Stimulated activated CD8-positive, alpha-beta memory T cell treated with anti-CD3 and anti-CD28 coated beads, Interleukin-4, amount 100 ng/mL, for 24 hours (primary cell): ENCODE results near the gene IRS4.

Experiments used
- DNase-seq: peaks from one replicate; pipeline ENCODE4 v3.0.0-alpha.2; 2020; ENCODE audit warnings: low read depth

IRS4 gene

DNA sequence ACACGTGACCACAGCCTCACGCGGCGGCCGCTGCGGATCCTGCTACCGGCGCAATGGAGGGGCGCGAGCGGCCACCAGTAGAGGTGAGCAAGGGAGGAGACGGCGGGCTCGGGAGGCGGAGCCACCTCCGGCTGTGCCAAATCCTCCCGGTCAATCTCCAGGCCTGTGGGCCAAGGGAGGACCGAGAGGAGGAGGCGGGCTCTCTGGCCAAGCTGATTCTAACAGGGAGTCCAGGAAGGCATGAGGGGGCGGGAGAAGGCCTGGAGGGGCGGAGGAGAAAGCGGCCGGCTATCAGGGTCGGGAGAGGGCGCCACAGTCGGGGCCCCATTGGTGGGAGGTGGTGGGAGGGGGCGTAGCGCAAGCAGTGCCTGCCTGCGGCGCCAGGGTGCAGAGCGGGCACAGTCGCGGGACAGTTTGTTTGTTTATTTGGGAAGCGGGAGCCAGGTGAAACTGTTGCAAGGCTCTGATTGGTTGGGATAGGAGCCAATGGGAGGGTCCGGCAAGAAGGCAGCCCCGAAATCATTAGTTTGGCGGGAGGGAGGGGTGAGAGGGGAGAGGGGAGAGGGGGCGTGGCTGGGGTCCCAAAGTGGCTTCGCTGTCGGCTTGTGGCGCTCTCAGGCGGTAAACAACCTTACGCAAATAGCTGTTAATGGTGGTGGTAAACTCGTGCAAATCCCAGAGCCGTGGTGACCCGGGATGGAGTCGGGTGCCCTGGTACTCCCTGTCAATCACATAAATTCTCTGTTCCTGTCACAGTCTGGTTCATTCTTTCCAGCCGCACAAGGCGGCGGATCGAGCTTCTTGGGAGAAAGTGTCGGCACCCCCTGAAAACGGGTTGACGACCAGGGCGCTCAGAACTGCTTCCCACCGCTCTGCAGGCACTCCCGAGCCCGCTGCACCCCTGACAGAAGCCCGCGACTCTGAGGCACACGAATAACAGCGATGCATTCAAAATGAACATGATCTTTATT, at the start of gene IRS4:
Gene IRS4, minus strand, starts transcription at position 55 of the 971 bp plus-strand sequence.
- DNase-seq = no peak

DNA sequence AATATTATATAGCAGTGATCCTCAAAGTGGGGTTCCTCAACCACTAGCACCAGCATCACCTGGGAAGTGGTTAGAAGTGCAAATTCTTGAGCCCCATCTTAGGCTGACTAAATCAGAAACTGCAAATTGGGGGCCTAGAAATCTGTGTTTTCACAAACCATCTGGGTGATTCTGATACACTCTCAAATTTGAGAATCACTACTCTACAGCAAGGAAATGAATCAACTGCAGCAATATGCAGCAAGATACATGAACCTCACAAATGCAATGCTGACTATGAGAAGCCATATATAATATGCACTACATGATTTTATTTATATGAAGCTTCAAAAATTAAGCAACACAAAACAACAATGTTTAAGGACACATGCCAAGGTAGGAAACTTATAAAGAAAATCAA, 36.2 kb upstream of the IRS4 start:
- no peak for DNase-seq

DNA sequence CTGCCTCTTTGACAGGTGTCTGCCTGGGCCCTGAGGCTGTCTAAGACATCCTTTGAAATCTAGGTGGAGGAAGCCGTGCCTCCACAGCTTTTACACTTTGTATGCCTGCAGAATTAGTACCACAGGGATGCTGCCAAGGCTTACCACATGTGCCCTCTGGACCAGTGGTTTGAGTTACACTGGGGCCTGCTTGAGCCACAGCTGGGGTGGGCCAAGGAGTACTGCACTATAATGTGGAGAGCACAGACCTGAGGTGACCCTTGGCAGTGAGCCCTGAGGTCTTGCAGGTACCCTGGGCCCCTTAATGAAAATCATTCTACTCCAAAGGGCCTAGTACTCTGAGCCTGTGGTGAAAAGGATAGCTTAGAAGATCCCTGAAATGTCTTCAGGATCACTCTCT, 27.2 kb upstream of the IRS4 start:
- no peak for DNase-seq

DNA sequence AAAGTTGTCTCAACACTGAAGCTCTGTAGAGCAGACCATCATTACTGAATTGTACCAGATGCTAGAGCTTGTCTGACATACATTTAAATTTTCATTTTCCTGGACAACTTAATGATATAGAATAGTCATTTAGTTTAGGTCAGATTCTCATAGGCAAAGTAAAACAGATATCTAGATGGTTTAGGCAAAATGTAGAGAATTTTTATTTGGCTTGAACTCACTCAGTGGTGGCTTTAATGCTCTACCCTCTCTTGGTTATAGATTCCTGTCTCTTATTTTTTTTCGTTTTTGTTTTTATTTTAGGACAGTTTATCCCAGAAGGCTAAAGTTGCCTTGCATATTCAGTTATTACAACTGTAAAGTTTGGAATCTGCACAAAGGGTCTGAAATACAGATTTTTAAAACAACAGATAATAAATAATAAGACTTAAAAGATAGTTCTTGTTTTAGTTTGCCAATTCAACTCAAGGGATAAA, 4.0 kb upstream of the IRS4 start:
- DNase-seq = no peak

DNA sequence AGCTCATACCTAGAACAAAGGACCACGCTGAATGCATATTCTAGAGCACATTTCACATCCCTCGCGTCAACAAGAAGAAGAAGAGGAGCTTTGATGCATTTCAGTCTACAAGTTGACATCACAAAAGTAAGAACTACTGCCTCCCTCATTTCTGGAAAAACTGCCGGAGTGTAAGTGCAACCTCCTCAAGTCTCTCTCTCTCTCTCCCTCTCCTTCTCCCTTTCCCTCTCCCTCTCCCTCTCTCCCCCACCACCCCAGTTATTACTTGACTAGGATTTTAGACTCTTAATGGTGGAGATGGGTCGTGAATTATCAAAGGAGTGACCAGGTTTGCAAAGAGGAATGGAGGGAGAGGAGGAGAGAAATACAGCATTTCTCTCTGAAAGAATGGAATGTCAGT, 1.4 kb upstream of the IRS4 start:
- DNase-seq = no peak

DNA sequence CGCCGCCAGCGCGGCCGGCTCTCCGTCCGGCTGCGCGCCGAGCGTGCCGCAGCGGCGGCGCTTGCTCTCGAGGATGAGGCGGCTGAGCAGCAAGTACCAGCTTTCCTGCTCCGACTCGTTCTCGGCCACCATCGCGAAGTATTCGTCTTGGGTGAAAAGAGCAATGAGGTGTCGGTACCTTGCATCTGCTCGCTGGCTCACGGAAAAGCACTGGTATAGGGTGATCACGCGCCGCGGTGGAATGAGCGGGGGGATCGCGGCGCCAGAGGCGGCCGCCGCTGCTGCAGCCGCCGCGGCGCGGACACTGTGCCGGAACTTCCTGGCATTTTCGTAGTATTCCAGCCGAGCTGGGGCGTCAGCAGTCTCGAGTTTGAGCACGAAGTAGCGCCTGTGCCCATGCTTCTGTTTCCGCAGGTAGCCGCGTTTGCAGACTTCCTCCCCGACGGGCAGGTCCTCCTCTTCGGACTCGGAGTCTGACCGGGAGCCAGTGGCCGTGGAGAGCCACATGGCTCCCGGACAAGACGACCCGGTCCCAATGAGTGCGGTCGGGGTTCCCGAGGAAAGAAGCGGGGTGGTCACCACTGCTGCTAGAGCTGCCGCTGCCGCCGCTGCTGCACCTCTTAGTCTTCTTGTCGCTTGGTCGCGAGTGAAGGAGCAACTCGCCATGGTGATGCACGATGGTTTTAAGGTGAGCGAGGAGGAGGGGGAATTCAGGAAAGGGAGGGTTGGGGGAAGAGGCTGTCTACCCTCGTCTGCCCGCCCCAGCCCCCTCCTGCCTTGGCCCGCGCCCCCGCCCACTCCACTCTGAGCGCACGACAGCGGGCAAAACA, 469 bp downstream of the IRS4 start:
- no peak for DNase-seq

DNA sequence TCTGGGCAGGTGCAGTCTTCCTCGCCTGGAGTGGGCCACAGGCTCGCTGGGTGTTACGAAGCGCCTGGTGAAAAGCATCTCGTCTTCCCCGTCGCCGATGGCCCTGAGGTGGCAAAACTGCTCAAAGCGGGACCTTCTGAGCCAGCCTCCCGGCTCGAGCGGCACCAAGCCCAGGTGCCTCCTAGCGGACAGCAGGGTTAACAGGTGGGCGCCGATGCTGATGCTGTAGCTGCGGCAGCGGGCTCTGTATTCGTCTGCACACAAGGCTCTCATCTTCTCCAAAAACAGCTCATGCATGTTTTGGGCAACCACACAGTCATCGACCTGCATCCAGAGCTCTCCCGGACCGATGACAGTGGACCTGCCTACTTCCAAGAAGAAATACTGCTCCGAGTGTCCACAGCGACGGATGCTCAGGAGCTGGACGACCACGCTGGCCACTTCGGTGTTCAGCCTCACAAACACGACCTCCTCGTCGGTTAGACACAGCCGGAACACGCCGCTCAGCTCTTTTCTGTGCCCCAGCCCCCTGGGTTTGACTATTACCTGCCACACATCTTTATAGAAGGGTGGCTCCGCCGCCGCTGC, 1.2 kb downstream of the IRS4 start:
- no peak for DNase-seq

DNA sequence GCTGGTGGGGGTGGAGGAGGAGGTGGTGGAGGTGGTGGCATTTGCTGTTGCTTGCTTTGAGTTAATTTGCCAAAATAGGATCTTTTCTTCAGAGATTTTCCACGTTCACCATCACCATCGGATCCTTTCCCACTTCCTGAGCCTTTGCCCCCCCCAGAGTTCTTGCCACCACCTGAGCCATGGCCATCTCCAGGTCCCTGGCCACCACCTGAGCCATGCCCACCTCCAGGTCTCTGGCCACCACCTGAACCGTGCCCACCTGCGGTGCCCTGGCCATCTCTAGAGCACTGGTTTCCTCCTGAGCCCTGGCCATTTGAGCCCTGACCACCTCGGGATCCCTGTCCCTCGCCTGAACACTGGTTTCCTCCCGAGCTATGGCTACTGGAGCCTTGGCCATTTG, 1.9 kb downstream of the IRS4 start:
- no peak for DNase-seq

DNA sequence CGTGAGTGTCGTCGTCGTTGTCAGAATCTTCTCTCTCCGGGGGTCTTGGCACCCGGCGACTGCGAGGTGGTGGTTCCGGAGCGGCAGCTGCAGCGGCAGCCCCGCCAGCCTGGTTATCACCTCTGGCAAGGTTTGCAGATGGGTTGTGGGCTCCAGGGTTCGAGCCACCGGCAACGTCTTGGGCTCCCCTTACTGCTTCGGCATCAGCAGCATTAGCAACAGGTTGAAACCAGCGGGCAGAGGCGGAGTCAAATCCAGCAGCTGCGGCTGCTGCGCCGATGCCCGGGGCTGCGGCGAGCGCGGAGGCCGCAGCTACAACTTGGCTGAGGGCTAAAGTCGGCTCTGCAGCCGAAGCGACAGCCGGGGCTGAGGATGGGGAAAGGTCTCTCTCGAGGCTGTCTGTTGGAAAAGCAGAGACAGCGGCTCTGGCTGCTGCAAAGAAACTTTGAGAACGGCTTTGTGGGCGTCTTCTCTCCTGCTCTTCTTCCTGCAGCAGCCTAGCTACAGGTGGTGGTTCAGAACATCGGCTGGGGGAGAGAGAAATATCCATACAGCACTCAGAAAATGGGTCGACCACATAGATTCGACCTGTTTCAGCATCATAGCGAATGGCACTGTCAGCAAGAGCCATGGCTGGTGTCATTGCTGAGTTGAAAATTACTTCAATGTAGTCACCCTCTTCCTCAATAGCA, 3.6 kb downstream of the IRS4 start:
- no peak for DNase-seq

DNA sequence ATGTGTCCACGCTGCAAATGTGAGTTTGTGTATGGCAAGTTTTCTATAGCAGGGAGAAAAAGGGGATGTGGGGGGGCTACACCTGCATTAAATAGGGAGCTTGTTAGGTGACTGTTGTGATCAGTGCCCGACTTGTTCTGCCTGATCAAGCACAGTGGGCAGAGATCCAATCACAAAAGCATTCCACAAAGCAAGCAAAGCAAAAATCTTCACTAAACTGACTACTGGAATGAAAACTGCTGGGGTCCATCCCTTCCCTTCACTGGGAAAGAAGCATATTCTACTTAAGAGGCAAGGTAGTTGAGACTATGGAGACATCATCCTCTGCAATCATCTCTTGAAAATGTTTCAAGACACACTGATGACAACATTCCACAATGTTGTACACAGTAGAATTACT, 5.2 kb downstream of the IRS4 start:
- DNase-seq = no peak

DNA sequence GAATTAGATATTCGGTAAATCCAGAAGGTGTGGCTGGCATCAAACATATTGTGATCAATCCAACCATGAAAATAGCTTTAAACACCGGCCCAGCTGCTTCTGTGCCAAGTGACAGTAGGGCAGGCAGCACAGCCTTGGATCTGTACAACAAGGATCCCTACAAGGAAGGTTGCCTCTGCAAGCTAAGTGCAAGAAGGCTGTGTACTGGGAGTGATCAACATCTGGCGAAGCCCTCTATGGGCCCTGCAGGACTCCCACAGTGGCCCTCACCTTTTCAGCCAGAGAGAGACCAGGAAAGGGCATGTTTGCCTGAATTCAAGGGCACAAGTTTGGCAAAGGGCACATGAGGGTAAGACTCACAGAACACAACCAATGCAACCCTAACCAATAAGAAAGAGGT, 9.6 kb downstream of the IRS4 start:
- no peak for DNase-seq

DNA sequence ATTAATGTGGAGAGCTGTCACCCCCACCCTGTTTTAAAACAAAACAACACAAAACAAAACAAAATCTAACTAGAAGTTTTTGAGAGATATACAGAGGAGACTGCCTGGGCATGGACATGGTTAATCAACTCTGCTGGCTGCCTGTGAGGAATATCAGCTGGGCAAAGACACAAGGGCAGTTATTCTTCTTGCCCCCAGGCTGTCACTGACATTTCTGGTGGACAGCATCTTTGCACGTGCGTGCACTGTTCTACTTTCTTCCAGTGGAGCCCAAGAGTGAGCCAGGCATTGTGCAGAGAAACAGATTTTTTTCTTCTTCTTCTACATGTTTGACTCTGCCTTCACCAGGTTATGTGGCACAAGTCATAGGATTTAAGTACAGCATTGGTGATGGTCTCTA, 13.8 kb downstream of the IRS4 start:
- no peak for DNase-seq

DNA sequence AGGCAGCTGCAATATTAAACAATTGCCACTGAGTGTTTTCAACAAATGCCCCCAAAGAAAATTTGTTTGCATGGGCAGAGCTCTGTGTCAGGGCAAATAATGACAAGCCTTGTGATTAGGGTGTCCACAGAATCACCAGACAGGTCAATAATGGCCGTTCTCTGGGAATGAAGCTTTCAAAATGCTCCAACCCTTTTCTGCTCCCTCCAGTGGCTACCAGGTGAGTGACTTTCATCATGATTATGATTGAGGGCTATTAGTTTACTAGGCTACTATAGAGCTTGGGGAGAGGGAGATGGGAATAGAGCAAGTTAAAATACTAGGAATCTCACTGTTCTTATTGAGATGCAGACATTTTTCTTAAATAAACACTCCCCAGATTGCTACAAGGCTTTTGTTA, 23.5 kb downstream of the IRS4 start:
- no peak for DNase-seq

DNA sequence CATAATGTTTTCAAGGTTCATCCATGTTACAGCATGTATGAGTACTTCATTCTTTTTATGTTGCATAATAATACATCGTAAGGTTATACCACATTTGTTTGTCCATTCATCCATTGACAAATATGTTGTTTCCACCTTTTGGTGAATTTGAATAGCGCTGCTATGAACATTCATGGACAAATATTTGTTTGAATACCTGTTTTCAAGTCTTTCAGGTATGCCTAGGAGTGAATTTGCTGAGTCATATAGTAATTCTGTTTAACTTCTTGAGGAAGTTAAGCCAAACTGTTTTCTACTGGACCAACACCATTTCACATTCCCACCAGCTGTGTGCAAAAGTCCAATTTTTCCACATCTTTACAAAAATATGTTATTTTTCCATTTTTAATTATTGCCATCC, 31.5 kb downstream of the IRS4 start:
- no peak for DNase-seq

DNA sequence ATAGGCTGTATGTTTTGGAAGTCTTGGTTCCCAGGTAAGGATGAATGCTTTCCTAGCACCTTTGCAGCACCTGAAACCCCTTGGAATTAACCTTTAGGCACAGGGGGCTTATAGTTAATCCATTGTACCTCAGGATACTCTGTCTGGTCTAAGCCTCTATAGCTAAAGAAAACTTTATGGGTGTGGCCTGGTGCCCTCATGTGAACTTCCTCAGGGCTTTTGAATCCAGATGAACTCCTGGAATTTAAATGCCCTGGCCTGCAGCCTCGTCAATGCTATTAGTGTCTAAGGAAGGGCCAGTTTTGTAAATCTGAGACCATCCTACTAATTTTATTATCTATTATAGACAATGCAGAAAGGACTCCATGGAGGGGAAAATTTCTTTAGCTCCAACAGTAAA, 33.8 kb downstream of the IRS4 start:
- no peak for DNase-seq

DNA sequence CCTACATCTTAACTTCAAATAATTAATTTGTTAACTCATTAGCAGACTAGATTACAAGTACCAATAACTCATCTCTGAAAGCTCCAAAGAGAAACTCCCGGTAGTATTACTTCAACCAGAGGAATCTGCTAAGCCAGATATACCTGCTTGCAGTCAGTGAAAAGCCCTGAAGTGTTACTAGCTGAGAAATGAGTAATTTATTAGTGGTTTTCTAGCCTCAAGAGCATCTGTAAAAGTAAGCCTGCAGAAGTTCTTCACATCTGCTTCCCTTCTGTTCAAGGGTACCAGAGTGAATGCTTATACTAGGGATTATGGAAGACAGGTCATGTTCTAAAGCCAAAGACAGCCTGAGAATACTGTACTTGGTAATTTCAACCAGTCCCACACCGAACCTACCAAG, 34.7 kb downstream of the IRS4 start:
- no peak for DNase-seq

DNA sequence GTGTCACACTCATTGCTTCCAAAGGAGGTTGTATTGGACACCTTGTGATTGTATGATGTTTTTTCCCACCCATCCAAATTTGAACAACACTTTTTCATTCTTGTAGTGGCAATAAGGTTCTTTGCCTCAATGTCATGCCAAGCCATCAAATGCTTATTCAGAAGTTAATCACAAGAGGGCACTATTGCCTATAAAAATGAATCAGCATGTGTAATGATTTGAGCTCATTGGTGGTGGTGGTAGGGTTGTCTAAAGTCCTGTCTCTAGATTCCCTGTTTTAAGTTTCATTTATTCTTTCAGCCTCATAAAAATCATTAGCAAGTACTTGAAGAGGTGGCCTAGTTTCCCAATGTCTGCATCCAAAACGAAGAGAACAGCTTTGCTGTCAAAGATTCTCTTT, 37.0 kb downstream of the IRS4 start:
- DNase-seq = no peak

DNA sequence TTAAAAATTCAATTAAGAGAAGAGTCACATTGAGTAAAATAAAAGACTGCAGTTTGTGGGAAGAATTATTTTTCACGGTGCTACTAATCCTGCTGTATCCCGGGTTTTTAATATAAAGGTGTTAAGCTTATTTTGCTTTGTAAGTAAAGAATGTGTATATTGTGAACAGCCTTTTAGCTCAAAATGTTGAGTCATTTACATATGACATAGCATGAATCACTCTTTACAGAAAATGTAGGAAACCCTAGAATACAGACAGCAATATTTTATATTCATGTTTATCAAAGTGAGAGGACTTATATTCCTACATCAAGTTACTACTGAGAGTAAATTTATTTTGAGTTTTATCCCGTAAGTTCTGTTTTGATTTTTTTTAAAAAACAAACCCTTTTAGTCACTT, 39.7 kb downstream of the IRS4 start:
- no peak for DNase-seq
